NCI-H2227 (cell line): ENCODE results near the gene CRAMP1.

Experiments
- DNase-seq: peaks from one replicate; lab custom pipeline; 2025; ENCODE audit not compliant: unreplicated experiment; lab: John Stamatoyannopoulos, UW

Gene CRAMP1

GRCh38 chr16:1655909-1656807 lies 44.0 kb downstream of the CRAMP1 start:
- DNase-seq: no peak

DNA sequence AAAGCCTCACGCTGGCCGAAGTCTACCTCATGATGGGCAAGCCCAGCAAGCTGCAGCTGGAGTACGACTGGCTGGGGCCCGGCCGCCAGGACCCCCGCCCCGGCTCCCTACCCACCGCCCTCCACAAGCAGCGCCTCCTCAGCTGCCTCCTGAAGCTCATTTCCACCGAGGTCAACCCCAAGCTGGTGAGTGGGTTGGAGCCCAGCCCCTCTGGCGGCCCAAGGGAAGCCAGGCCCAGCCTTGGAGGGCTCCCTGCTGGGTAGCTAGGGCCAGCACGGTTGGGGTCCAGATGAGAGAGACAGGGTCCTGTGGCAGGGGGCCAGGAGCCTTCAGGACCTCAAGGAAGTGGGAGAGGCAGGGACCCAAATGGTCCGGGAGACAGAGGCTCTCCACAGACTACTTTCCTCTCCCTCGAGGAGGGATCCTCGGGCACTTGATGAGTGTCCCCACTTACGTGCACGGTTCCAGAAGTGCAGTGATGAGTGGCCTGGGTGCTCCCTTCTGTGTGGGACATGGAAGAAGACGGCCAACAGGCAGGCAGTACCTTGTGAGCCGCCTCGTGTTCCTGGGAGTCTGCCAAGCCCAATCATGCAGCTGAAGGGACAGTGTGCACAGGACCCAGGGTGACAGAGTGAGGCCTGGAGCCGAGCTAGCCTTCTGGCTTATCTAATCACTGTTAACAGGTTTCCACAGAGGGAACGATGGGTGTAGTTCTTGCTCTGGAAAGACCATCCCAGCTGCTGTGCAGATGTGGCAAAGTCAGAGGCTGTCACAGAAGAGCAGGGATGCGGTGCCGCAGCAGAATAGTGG lies 44.9 kb downstream of the CRAMP1 start:
- no peak for DNase-seq

GRCh38 chr16:1657841-1658240 lies 45.7 kb downstream of the CRAMP1 start:
- DNase-seq: no peak

GRCh38 chr16:1659031-1659430 lies 46.9 kb downstream of the CRAMP1 start:
- no peak for DNase-seq

DNA sequence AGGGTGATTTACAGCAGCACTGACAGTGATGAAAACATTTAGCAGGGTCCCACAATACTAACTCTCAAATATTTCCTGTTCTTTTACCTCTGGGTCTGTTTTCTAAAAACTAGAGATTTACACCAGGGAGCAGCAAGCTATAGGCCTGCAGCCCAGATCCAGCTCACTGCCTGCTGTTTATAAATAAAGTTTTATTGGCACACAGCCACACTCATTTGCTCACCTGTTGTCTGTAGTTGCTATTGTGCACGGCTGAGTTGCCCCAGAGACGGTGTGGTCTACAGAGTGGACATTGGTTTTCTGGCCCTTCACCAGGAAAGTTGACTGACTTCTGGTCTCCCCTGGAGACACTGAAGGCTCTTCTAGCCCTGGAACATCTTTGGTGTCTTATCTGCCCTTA lies 49.7 kb downstream of the CRAMP1 start:
- no peak for DNase-seq

GRCh38 chr16:1662543-1662942 lies 50.4 kb downstream of the CRAMP1 start:
- DNase-seq: no peak

DNA sequence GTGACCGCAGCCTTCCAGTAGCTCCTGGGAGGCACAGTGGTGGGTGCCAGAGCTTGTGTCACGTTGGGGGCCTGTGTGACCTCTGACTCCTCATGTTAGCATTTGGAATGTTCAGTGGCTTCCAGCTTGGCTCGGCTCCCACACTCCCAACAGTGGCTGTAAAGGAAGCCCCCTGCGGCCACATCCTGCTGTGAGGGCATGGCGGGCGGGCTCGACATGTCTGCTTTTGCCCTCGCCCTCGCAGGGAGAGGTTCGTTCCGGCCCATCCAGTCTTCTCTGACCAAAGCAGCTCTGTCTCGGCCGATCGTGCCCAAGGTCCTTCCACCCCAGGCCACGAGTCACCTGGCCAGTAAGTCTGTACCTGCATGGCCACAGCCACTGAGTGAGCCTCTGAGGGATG lies 53.7 kb downstream of the CRAMP1 start:
- DNase-seq: no peak

DNA sequence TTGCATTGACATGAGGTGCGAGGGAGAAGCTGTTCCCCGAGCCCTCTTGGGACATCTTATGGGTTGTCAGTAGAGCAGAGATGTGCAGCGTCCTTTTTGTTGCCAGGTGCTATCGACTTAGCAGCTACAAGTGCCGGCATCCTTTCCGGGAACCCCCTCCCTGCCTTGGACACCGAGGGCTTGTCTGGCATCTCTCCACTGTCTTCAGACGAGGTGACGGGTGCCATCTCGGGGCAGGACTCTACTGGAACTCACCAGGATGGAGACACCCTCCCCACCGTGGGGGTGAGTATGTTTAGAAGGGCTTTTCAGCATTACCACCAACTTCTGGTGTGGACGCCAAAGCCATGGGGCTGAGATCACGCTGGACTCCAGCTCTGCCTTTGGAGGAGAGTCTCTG lies 54.2 kb downstream of the CRAMP1 start:
- no peak for DNase-seq

GRCh38 chr16:1667271-1667670 lies 55.1 kb downstream of the CRAMP1 start:
- DNase-seq: peak; percentile 38

DNA sequence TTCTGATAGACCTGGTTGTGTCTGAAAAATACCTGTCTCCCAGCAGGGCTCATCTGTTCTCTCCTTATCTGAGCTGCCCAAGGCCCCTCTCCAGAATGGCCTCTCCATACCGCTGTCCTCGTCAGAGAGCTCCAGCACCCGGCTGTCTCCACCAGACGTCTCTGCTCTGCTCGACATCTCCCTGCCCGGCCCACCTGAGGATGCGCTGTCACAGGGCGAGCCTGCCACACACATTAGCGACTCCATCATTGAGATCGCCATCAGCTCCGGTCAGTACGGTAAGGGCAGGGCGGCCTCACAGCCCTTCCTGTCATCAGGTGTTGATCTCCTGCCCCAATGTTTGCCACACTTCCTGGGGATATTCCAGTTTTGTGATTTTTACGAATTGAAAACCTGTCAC lies 55.8 kb downstream of the CRAMP1 start:
- DNase-seq: no peak

GRCh38 chr16:1668612-1669319 lies 56.6 kb downstream of the CRAMP1 start:
- DNase-seq: no peak

- no peak for DNase-seq
Observed at GRCh38 chr16:1669698-1670097, 57.5 kb downstream of the CRAMP1 start.

DNA sequence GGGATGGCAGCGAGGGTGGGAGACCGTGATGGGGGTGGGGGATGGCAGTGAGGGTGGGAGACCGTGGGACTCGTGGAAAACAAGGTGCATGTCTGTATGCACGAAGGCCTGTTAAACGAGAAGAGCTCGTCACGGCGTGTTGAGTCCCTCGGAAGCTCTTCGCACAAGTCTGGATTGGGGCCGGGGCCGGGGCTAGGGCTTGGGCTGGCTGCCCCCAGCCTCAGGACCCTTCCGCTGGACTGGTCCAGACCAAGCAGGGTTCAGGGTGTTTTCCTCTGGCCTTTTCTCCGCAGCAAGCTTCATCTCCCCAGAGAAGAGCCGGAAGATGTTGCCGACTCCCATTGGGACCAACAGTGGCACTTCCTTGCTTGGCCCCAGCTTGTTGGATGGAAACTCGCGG lies 58.2 kb downstream of the CRAMP1 start:
- no peak for DNase-seq

DNA sequence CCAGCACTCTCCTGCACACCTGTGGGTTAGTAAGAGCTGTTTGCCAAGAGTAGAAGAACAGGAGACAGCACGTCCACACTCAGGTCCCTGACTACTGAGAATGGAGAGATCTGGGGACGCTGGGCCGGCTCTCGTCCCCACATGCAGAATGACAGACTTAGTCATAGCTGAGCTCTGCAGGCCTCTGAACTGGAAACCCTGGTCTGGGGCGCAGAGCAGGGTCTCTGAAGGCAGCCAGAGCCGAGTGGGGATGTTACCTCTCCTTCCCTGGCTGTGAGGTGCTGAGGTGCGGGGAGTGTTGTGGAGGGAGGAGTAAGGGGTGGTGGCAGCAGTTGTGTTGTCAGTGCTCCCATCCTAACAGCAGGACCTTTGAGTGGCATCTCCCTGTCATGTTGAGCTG lies 58.7 kb downstream of the CRAMP1 start:
- no peak for DNase-seq

DNA sequence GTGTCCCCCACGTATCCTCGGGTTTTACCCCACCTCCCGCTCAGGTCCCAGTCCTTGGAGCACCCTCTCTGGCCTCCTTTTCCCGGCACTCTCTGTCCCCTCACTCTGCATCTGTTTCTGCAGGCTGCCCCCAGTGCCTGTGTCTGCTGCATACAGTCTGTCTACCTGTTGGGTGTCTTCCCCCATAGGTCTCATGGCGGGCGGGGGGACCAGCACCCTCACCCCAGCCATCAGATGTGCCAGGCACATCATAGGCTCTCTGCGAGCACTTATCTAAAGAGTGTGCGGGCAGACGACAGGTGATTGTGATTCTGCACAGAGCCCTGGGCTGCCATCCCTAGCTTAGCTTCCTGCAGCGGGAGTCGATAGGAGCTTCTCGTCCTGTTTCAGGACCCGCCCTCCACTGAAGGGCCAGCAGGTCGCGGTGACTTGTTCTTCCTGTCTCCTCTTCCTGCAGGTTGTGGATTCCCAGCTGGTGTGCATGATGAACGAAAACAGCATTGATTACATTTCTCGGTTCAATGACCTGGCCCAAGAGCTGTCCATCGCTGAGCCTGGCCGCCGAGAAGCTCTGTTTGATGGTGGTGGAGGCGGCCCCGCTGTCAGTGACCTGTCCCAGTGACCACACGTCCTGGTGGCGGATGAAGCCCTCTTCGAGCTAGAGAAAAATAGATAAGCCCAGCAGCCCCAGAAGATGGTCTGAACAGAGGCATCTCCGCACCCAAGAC lies 61.4 kb downstream of the CRAMP1 start:
- no peak for DNase-seq

DNA sequence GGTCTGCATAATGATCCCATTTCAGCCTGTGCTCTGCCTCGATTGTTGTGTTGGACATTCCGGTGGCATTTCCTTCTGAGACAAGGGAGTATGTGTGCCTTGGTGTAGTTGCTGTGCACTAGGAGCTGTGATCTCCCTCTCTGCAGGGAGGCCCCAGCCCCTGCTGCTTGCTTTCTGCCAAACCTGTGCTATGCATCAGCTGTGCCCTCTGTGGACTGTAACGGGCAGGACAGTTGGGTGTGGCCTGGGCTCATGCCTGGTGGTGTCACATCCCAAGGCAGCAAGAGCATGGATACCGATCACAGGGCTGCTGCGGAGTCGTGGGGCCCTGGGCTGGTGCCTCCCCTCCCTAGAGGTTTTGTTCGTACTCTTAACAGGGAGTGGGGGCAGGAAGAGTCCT lies 62.1 kb downstream of the CRAMP1 start:
- no peak for DNase-seq

GRCh38 chr16:1674751-1675664 lies 62.8 kb downstream of the CRAMP1 start:
- no peak for DNase-seq

DNA sequence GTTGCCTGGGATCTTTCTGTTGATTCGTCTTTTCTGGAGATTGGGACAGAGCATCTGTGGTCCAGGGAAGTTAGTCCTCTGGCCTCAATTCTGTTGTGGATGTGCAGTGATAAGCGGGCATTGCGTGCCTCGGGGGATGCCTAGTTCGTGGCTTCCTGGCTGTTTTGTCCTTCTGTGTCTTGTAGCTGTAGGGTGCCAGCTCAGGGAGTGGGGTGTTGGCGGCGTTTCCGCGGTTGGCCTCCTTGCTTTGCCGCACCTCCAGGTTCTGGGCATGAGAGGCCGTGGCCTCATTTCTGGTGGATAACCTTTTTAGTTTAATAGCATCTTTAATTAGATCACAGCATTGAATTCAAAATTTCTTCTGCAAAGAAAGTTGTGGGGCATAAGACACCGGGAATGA lies 64.5 kb downstream of the CRAMP1 start:
- DNase-seq: no peak

GRCh38 chr16:1677339-1677738 lies 65.2 kb downstream of the CRAMP1 start:
- no peak for DNase-seq

GRCh38 chr16:1677942-1678499 lies 65.9 kb downstream of the CRAMP1 start, which contains the start of gene JPT2:
Gene JPT2 (plus strand): TSS chr16:1678279. CDS start chr16:1678313, 34 bp downstream.
- DNase-seq: peak; percentile 99
